Measurements from ENCODE around the gene FGFR4.
A peak's percentile ranks its signal among the peaks of the same experiment; 100 is the strongest.

Gene FGFR4

GRCh38 chr5:177086654-177087397 is at the start of gene FGFR4:
FGFR4 (plus strand) TSS chr5:177086915; CDS start chr5:177089603, 2,688 bp downstream.
- peaks cover 15 to 59% (median 54%) of the 10 kb centered on the region in 10 experiments for H3K4me1 ChIP-seq
- H3K27ac ChIP-seq: peak within 1 kb of the TSS in 8 of 11 experiments; percentile 43 to 67 (median 58); a peak in 14 of 22 replicates
- no peaks in the 10 kb centered on the region for H3K9me3 ChIP-seq (replicated peaks in 1 of 11)
- H3K9ac ChIP-seq: peak within 1 kb of the TSS; percentile 40 to 75 (median 66); a peak in 21 of 22 replicates
- H3K36me3 ChIP-seq: no peaks in the 10 kb centered on the region
- peak within 1 kb of the TSS; percentile 67 to 98 (median 86) for H3K4me2 ChIP-seq
- peaks cover 0 to 36% (median 0%) of the 10 kb centered on the region in 11 experiments; a peak in 4 of 22 replicates for H4K20me1 ChIP-seq
- H3K27me3 ChIP-seq: peaks cover 0 to 8% (median 0%) of the 10 kb centered on the region in 11 experiments; a peak in 3 of 22 replicates
- peak within 1 kb of the TSS; percentile 49 to 67 (median 55) for H3K4me3 ChIP-seq
- no peak for TF ChIP-seq Cebpa-rat (IDR thresholded peaks at IDR 0.05)

GRCh38 chr5:177036921-177037320 is 49.8 kb upstream of the FGFR4 start:
- H4K20me1 ChIP-seq: peaks cover 11 to 88% (median 30%) of the 10 kb centered on the region in 11 experiments; a peak in 15 of 22 replicates
- H3K4me3 ChIP-seq: no peak overlapping the region
- peak overlapping the region in 5 of 11 experiments; percentile 31 to 73 (median 55); a peak in 1 of 22 replicates for H3K4me2 ChIP-seq
- H3K9me3 ChIP-seq (replicated peaks in 1 of 11): peaks cover 0 to 12% (median 5%) of the 10 kb centered on the region in 11 experiments; a peak in 9 of 22 replicates
- 0 out of 22 replicates have a peak overlapping the region, but pooled peaks of 1 of the 11 experiments have one; percentile 12 for H3K9ac ChIP-seq
- no peak for TF ChIP-seq Cebpa-rat (IDR thresholded peaks at IDR 0.05)
- H3K27me3 ChIP-seq: no peaks in the 10 kb centered on the region
- peaks cover 0 to 40% (median 30%) of the 10 kb centered on the region in 10 experiments; a peak in 17 of 20 replicates for H3K4me1 ChIP-seq
- no peak overlapping the region for H3K27ac ChIP-seq
- H3K36me3 ChIP-seq: peaks cover 14 to 86% (median 63%) of the 10 kb centered on the region in 11 experiments

GRCh38 chr5:177040814-177041420 is 45.8 kb upstream of the FGFR4 start:
- no peaks in the 10 kb centered on the region for H3K9me3 ChIP-seq (replicated peaks in 1 of 11)
- no peak for TF ChIP-seq Cebpa-rat (IDR thresholded peaks at IDR 0.05)
- H3K36me3 ChIP-seq: peaks cover 51 to 95% (median 71%) of the 10 kb centered on the region in 11 experiments
- no peak overlapping the region for H3K9ac ChIP-seq
- H3K27ac ChIP-seq: no peak overlapping the region
- H4K20me1 ChIP-seq: peaks cover 11 to 72% (median 26%) of the 10 kb centered on the region in 11 experiments; a peak in 14 of 22 replicates
- no peak overlapping the region for H3K4me3 ChIP-seq
- no peaks in the 10 kb centered on the region for H3K27me3 ChIP-seq
- H3K4me2 ChIP-seq: no peak overlapping the region
- peaks cover 0 to 30% (median 21%) of the 10 kb centered on the region in 10 experiments; a peak in 16 of 20 replicates for H3K4me1 ChIP-seq

- H3K27ac ChIP-seq: no peak overlapping the region
- H3K9ac ChIP-seq: no peak overlapping the region
- H4K20me1 ChIP-seq: peaks cover 4 to 62% (median 16%) of the 10 kb centered on the region in 11 experiments; a peak in 14 of 22 replicates
- no peaks in the 10 kb centered on the region for H3K27me3 ChIP-seq
- H3K4me3 ChIP-seq: no peak overlapping the region
- peaks cover 0 to 20% (median 11%) of the 10 kb centered on the region in 10 experiments; a peak in 13 of 20 replicates for H3K4me1 ChIP-seq
- H3K4me2 ChIP-seq: no peak overlapping the region
- peaks cover 54 to 98% (median 79%) of the 10 kb centered on the region in 11 experiments for H3K36me3 ChIP-seq
- TF ChIP-seq Cebpa-rat (IDR thresholded peaks at IDR 0.05): no peak
- no peaks in the 10 kb centered on the region for H3K9me3 ChIP-seq (replicated peaks in 1 of 11)
These were observed 44.8 kb upstream of the FGFR4 start for GRCh38 chr5:177041936-177042335.

GRCh38 chr5:177043114-177043513 is 43.6 kb upstream of the FGFR4 start:
- H3K4me3 ChIP-seq: no peak overlapping the region
- peaks cover 66 to 98% (median 86%) of the 10 kb centered on the region in 11 experiments for H3K36me3 ChIP-seq
- no peaks in the 10 kb centered on the region for H3K27me3 ChIP-seq
- H3K9ac ChIP-seq: no peak overlapping the region
- peaks cover 0 to 50% (median 4%) of the 10 kb centered on the region in 11 experiments; a peak in 8 of 22 replicates for H4K20me1 ChIP-seq
- H3K9me3 ChIP-seq (replicated peaks in 1 of 11): no peaks in the 10 kb centered on the region
- TF ChIP-seq Cebpa-rat (IDR thresholded peaks at IDR 0.05): no peak
- no peak overlapping the region for H3K27ac ChIP-seq
- no peak overlapping the region for H3K4me2 ChIP-seq
- H3K4me1 ChIP-seq: peaks cover 0 to 12% (median 7%) of the 10 kb centered on the region in 10 experiments; a peak in 11 of 20 replicates

- no peak for TF ChIP-seq Cebpa-rat (IDR thresholded peaks at IDR 0.05)
- Histone ChIP-seq H3K9me3 (replicated peaks in 1 of 11) (no peaks in the 10 kb centered on the region), H4K20me1 (peaks cover 0 to 42% (median under 1%) of the 10 kb centered on the region in 11 experiments; a peak in 7 of 22 replicates), H3K9ac (no peak overlapping the region), H3K36me3 (peaks cover 74 to 98% (median 89%) of the 10 kb centered on the region in 11 experiments), H3K27me3 (no peaks in the 10 kb centered on the region), H3K4me3 (no peak overlapping the region), H3K4me2 (no peak overlapping the region), H3K4me1 (peaks cover 0 to 5% (median 0%) of the 10 kb centered on the region in 10 experiments; a peak in 3 of 20 replicates), H3K27ac (no peak overlapping the region)
These were observed 42.8 kb upstream of the FGFR4 start for GRCh38 chr5:177043958-177044357.

- Histone ChIP-seq H3K4me1 (peaks cover 0 to 4% (median 0%) of the 10 kb centered on the region in 10 experiments; a peak in 2 of 20 replicates), H3K4me3 (no peak overlapping the region), H4K20me1 (peaks cover 0 to 35% (median 0%) of the 10 kb centered on the region in 11 experiments; a peak in 6 of 22 replicates), H3K36me3 (peaks cover 81 to 98% (median 91%) of the 10 kb centered on the region in 11 experiments), H3K27me3 (no peaks in the 10 kb centered on the region), H3K9ac (no peak overlapping the region), H3K27ac (no peak overlapping the region), H3K4me2 (no peak overlapping the region), H3K9me3 (replicated peaks in 1 of 11) (no peaks in the 10 kb centered on the region)
- TF ChIP-seq Cebpa-rat (IDR thresholded peaks at IDR 0.05): no peak
These were observed 42.1 kb upstream of the FGFR4 start for GRCh38 chr5:177044641-177045040.

- peaks cover 0 to 34% (median 0%) of the 10 kb centered on the region in 11 experiments; a peak in 5 of 22 replicates for H4K20me1 ChIP-seq
These were observed 41.1 kb upstream of the FGFR4 start for GRCh38 chr5:177045631-177046030.

More at GRCh38 chr5:177045631-177046030, 41.1 kb upstream of the FGFR4 start:
- Histone ChIP-seq H3K4me2 (no peak overlapping the region), H3K9ac (no peak overlapping the region), H3K4me1 (peaks cover 0 to 4% (median 0%) of the 10 kb centered on the region in 10 experiments; a peak in 2 of 20 replicates), H3K27me3 (no peaks in the 10 kb centered on the region), H3K4me3 (no peak overlapping the region), H3K9me3 (replicated peaks in 1 of 11) (no peaks in the 10 kb centered on the region), H3K36me3 (peaks cover 90 to 98% (median 94%) of the 10 kb centered on the region in 11 experiments), H3K27ac (no peak overlapping the region)
- no peak for TF ChIP-seq Cebpa-rat (IDR thresholded peaks at IDR 0.05)
